Neural progenitor cell (in vitro differentiated cells): ENCODE data around the gene KANSL3. TPM values are rescaled to one million over a fixed set of nuclear protein-coding genes. Genes with fewer than 3 reads are reported as not detected.

Experiments
- DNase-seq: peaks from one replicate; pipeline ENCODE4 v3.0.0-alpha.2; 2016; ENCODE audit warnings: low spot score
- H2AFZ ChIP-seq: fragments of 200-600 bp; sonication (generic); replicated peaks from 2 replicates; pipeline ENCODE4 v1.6.1; 2016; ENCODE audit warnings: antibody characterized with exemption
- H3F3A ChIP-seq: fragments of 200-600 bp; sonication (generic); 2 replicates; pipeline ENCODE4 v1.6.1; 2016; ENCODE audit warnings: antibody characterized with exemption, low read depth
- H3K27ac ChIP-seq: fragments of 200-600 bp; sonication (generic); 2 replicates; pipeline ENCODE4 v1.5.1; 2016; ENCODE audit warnings: mild to moderate bottlenecking
- H3K27me3 ChIP-seq: fragments of 200-600 bp; sonication (generic); 2 replicates; pipeline ENCODE4 v1.6.1; 2016; ENCODE audit warnings: mild to moderate bottlenecking, moderate library complexity
- H3K36me3 ChIP-seq: fragments of 200-600 bp; sonication (generic); 2 replicates; pipeline ENCODE4 v1.5.1; 2016
- H3K4me1 ChIP-seq: fragments of 200-600 bp; sonication (generic); 2 replicates; pipeline ENCODE4 v1.6.1; 2016; ENCODE audit warnings: mixed run types
- H3K4me2 ChIP-seq: fragments of 200-600 bp; sonication (generic); 2 replicates; pipeline ENCODE4 v1.6.1; 2016
- H3K4me3 ChIP-seq: fragments of 200-600 bp; sonication (generic); 2 replicates; pipeline ENCODE4 v1.5.1; 2016
- H3K79me2 ChIP-seq: fragments of 200-600 bp; sonication (generic); 2 replicates; pipeline ENCODE4 v1.6.1; 2016; ENCODE audit warnings: low read depth
- H3K9ac ChIP-seq: fragments of 200-600 bp; sonication (generic); 2 replicates; pipeline ENCODE4 v1.6.1; 2016
- H3K9me3 ChIP-seq: fragments of 200-600 bp; sonication (generic); 2 replicates; pipeline ENCODE4 v1.5.1; 2016; ENCODE audit warnings: low read depth
- H4K20me1 ChIP-seq: fragments of 200-600 bp; sonication (generic); 2 replicates; pipeline ENCODE4 v1.6.1; 2016; ENCODE audit warnings: low read depth
- H3K27ac Mint-ChIP-seq: 3 replicates; pipeline ENCODE4 v1.8.0; 2021; ENCODE audit warnings: mixed read lengths
- H3K27me3 Mint-ChIP-seq: 2 replicates; pipeline ENCODE4 v1.8.0; 2022; ENCODE audit warnings: low read depth, mild to moderate bottlenecking, inconsistent platforms, moderate library complexity, mixed read lengths; ENCODE audit not compliant: insufficient read depth
- H3K36me3 Mint-ChIP-seq: 3 replicates; pipeline ENCODE4 v1.8.0; 2021; ENCODE audit warnings: mixed read lengths
- H3K4me1 Mint-ChIP-seq: 3 replicates; pipeline ENCODE4 v1.8.0; 2021; ENCODE audit warnings: mixed read lengths
- H3K4me3 Mint-ChIP-seq: 3 replicates; pipeline ENCODE4 v1.8.0; 2021; ENCODE audit warnings: mild to moderate bottlenecking, moderate library complexity, mixed read lengths
- H3K9me3 Mint-ChIP-seq: 3 replicates; pipeline ENCODE4 v1.8.0; 2020; ENCODE audit warnings: mixed read lengths
- CTCF ChIP-seq: fragments of 200-600 bp; sonication (generic); IDR thresholded peaks from 2 replicates; pipeline ENCODE4 v1.5.1; 2017; ENCODE audit warnings: antibody characterized with exemption, mild to moderate bottlenecking
- EZH2 ChIP-seq: fragments of 200-600 bp; sonication (generic); IDR thresholded peaks from 2 replicates; pipeline ENCODE4 v1.6.1; 2017; ENCODE audit warnings: antibody characterized with exemption, mild to moderate bottlenecking, moderate library complexity
- EZH2phosphoT487 ChIP-seq: fragments of 200-600 bp; sonication (generic); IDR thresholded peaks from 2 replicates; pipeline ENCODE4 v1.6.1; 2017; ENCODE audit warnings: antibody characterized with exemption
- total RNA-seq: library from RNA; depleted of rRNA; stranded (reverse); fragments of >200 nt; gene quantifications from 2 replicates; pipeline ENCODE4 v1.2.3, GENCODE V29; 2015; ENCODE audit warnings: low replicate concordance

The KANSL3 gene
- total RNA-seq, 1 donor from 2014 or later: 32.9 TPM

- no peaks in the 10 kb centered on the region for H3K9me3 ChIP-seq
- Mint-ChIP-seq H3K27ac (no peak overlapping the region), H3K36me3 (peaks cover 58% of the 10 kb centered on the region)
Measured at GRCh38 chr2:96594282-96594681, 43.8 kb downstream of the KANSL3 start.

GRCh38 chr2:96591494-96591893 lies 46.6 kb downstream of the KANSL3 start:
- Mint-ChIP-seq H3K9me3 (peaks cover 3% of the 10 kb centered on the region), H3K27ac (no peak overlapping the region), H3K36me3 (peaks cover 51% of the 10 kb centered on the region), H3K4me1 (peaks cover 5% of the 10 kb centered on the region), H3K27me3 (no peaks in the 10 kb centered on the region), H3K4me3 (no peak overlapping the region)
- no peaks in the 10 kb centered on the region for H4K20me1 ChIP-seq
- no peak for DNase-seq
- H3K36me3 ChIP-seq: no peaks in the 10 kb centered on the region
- peaks cover 4% of the 10 kb centered on the region for H3F3A ChIP-seq
- no peak overlapping the region for H2AFZ ChIP-seq
- no peak overlapping the region for H3K4me2 ChIP-seq
- no peaks in the 10 kb centered on the region for H3K9me3 ChIP-seq
- no peaks in the 10 kb centered on the region for H3K4me1 ChIP-seq
- H3K9ac ChIP-seq: no peak overlapping the region
- H3K4me3 ChIP-seq: no peak overlapping the region
- H3K27ac ChIP-seq: no peak overlapping the region
- no peaks in the 10 kb centered on the region for H3K27me3 ChIP-seq
- no peaks in the 10 kb centered on the region for H3K79me2 ChIP-seq
- TF ChIP-seq EZH2phosphoT487: no peak
- no peak for TF ChIP-seq EZH2
- TF ChIP-seq CTCF: no peak

More at GRCh38 chr2:96594282-96594681, 43.8 kb downstream of the KANSL3 start:
- Histone ChIP-seq H3K27me3 (no peaks in the 10 kb centered on the region), H3K4me1 (no peaks in the 10 kb centered on the region), H4K20me1 (no peaks in the 10 kb centered on the region), H3K36me3 (peaks cover 1% of the 10 kb centered on the region), H2AFZ (no peak overlapping the region), H3K79me2 (no peaks in the 10 kb centered on the region), H3K9ac (no peak overlapping the region), H3K4me3 (no peak overlapping the region), H3F3A (no peaks in the 10 kb centered on the region), H3K4me2 (no peak overlapping the region), H3K27ac (no peak overlapping the region)
- Mint-ChIP-seq H3K27me3 (no peaks in the 10 kb centered on the region), H3K4me1 (peaks cover 5% of the 10 kb centered on the region), H3K9me3 (peaks cover 3% of the 10 kb centered on the region), H3K4me3 (no peak overlapping the region)
- no peak for DNase-seq
- TF ChIP-seq EZH2phosphoT487 (no peak), EZH2 (no peak), CTCF (no peak)

- peaks cover 3% of the 10 kb centered on the region for H3K9me3 Mint-ChIP-seq
- H3K4me3 Mint-ChIP-seq: no peak overlapping the region
- Histone ChIP-seq H3K4me1 (no peaks in the 10 kb centered on the region), H3K4me2 (no peak overlapping the region), H3K9me3 (no peaks in the 10 kb centered on the region), H2AFZ (no peak overlapping the region), H3K4me3 (no peak overlapping the region), H3K27ac (no peak overlapping the region), H3K36me3 (no peaks in the 10 kb centered on the region), H4K20me1 (no peaks in the 10 kb centered on the region), H3F3A (peaks cover 4% of the 10 kb centered on the region), H3K9ac (no peak overlapping the region), H3K79me2 (no peaks in the 10 kb centered on the region), H3K27me3 (no peaks in the 10 kb centered on the region)
- TF ChIP-seq EZH2 (no peak), EZH2phosphoT487 (no peak), CTCF (no peak)
- no peak overlapping the region for H3K27ac Mint-ChIP-seq
- H3K36me3 Mint-ChIP-seq: peaks cover 51% of the 10 kb centered on the region
- H3K4me1 Mint-ChIP-seq: peaks cover 5% of the 10 kb centered on the region
- no peak for DNase-seq
- H3K27me3 Mint-ChIP-seq: no peaks in the 10 kb centered on the region
Measured at GRCh38 chr2:96591054-96591453, 47.1 kb downstream of the KANSL3 start.
